ENCODE results near the gene CLCN4.

CLCN4 gene

GRCh38 chrX:10199212-10199611 lies 42.4 kb downstream of the CLCN4 start:
- no peaks in the 10 kb centered on the region for H3K36me3 ChIP-seq (ENCODE audit: insufficient read depth, low read length)
- no peaks in the 10 kb centered on the region for H3K9me3 ChIP-seq (ENCODE audit: low read length)
- H3K9ac ChIP-seq (ENCODE audit: low read length), result no peak overlapping the region
- H3K27ac ChIP-seq (ENCODE audit: low read depth, low read length), result no peak overlapping the region
- no peaks in the 10 kb centered on the region for H3K4me1 ChIP-seq (ENCODE audit: insufficient read depth, low read length)
- no peaks in the 10 kb centered on the region for H3K27me3 ChIP-seq (ENCODE audit: control insufficient read depth in 1 of 2, insufficient read depth in 2 of 2, low read length in 2 of 2)
- no peak overlapping the region for H3K4me3 ChIP-seq (ENCODE audit: low read depth in 1 of 2, low read length in 2 of 2)

GRCh38 chrX:10203617-10204016 lies 46.8 kb downstream of the CLCN4 start:
- Histone ChIP-seq H3K4me1 (ENCODE audit: insufficient read depth, low read length) (no peaks in the 10 kb centered on the region), H3K27me3 (ENCODE audit: control insufficient read depth in 1 of 2, insufficient read depth in 2 of 2, low read length in 2 of 2) (no peaks in the 10 kb centered on the region), H3K36me3 (ENCODE audit: insufficient read depth, low read length) (no peaks in the 10 kb centered on the region), H3K4me3 (ENCODE audit: low read depth in 1 of 2, low read length in 2 of 2) (no peak overlapping the region), H3K27ac (ENCODE audit: low read depth, low read length) (no peak overlapping the region), H3K9ac (ENCODE audit: low read length) (no peak overlapping the region), H3K9me3 (ENCODE audit: low read length) (no peaks in the 10 kb centered on the region)

- Histone ChIP-seq H3K9me3 (ENCODE audit: low read length) (no peaks in the 10 kb centered on the region), H3K9ac (ENCODE audit: low read length) (no peak overlapping the region), H3K4me1 (ENCODE audit: insufficient read depth, low read length) (no peaks in the 10 kb centered on the region), H3K36me3 (ENCODE audit: insufficient read depth, low read length) (no peaks in the 10 kb centered on the region), H3K27ac (ENCODE audit: low read depth, low read length) (no peak overlapping the region), H3K27me3 (ENCODE audit: control insufficient read depth in 1 of 2, insufficient read depth in 2 of 2, low read length in 2 of 2) (no peaks in the 10 kb centered on the region), H3K4me3 (ENCODE audit: low read depth in 1 of 2, low read length in 2 of 2) (no peak overlapping the region)
Observed at GRCh38 chrX:10206317-10206716, 49.5 kb downstream of the CLCN4 start.

- Histone ChIP-seq H3K4me3 (ENCODE audit: low read depth in 1 of 2, low read length in 2 of 2) (no peak overlapping the region), H3K27me3 (ENCODE audit: control insufficient read depth in 1 of 2, insufficient read depth in 2 of 2, low read length in 2 of 2) (no peaks in the 10 kb centered on the region), H3K9ac (ENCODE audit: low read length) (no peak overlapping the region), H3K27ac (ENCODE audit: low read depth, low read length) (no peak overlapping the region), H3K9me3 (ENCODE audit: low read length) (no peaks in the 10 kb centered on the region), H3K4me1 (ENCODE audit: insufficient read depth, low read length) (no peaks in the 10 kb centered on the region), H3K36me3 (ENCODE audit: insufficient read depth, low read length) (no peaks in the 10 kb centered on the region)
Observed at GRCh38 chrX:10208281-10208856, 51.6 kb downstream of the CLCN4 start.

GRCh38 chrX:10208953-10209352 lies 52.2 kb downstream of the CLCN4 start:
- Histone ChIP-seq H3K36me3 (ENCODE audit: insufficient read depth, low read length) (no peaks in the 10 kb centered on the region), H3K9me3 (ENCODE audit: low read length) (no peaks in the 10 kb centered on the region), H3K4me3 (ENCODE audit: low read depth in 1 of 2, low read length in 2 of 2) (no peak overlapping the region), H3K27me3 (ENCODE audit: control insufficient read depth in 1 of 2, insufficient read depth in 2 of 2, low read length in 2 of 2) (no peaks in the 10 kb centered on the region), H3K4me1 (ENCODE audit: insufficient read depth, low read length) (no peaks in the 10 kb centered on the region), H3K9ac (ENCODE audit: low read length) (no peak overlapping the region), H3K27ac (ENCODE audit: low read depth, low read length) (no peak overlapping the region)

- Histone ChIP-seq H3K9me3 (ENCODE audit: low read length) (no peaks in the 10 kb centered on the region), H3K4me3 (ENCODE audit: low read depth in 1 of 2, low read length in 2 of 2) (no peak overlapping the region), H3K27ac (ENCODE audit: low read depth, low read length) (no peak overlapping the region), H3K4me1 (ENCODE audit: insufficient read depth, low read length) (no peaks in the 10 kb centered on the region), H3K27me3 (ENCODE audit: control insufficient read depth in 1 of 2, insufficient read depth in 2 of 2, low read length in 2 of 2) (no peaks in the 10 kb centered on the region), H3K9ac (ENCODE audit: low read length) (no peak overlapping the region), H3K36me3 (ENCODE audit: insufficient read depth, low read length) (no peaks in the 10 kb centered on the region)
Observed at GRCh38 chrX:10212395-10212794, 55.6 kb downstream of the CLCN4 start.

GRCh38 chrX:10213716-10214115 lies 56.9 kb downstream of the CLCN4 start:
- Histone ChIP-seq H3K4me3 (ENCODE audit: low read depth in 1 of 2, low read length in 2 of 2) (no peak overlapping the region), H3K36me3 (ENCODE audit: insufficient read depth, low read length) (no peaks in the 10 kb centered on the region), H3K4me1 (ENCODE audit: insufficient read depth, low read length) (no peaks in the 10 kb centered on the region), H3K27ac (ENCODE audit: low read depth, low read length) (no peak overlapping the region), H3K9me3 (ENCODE audit: low read length) (no peaks in the 10 kb centered on the region), H3K27me3 (ENCODE audit: control insufficient read depth in 1 of 2, insufficient read depth in 2 of 2, low read length in 2 of 2) (no peaks in the 10 kb centered on the region), H3K9ac (ENCODE audit: low read length) (no peak overlapping the region)

- H3K27ac ChIP-seq (ENCODE audit: low read depth, low read length), result no peak overlapping the region
- no peaks in the 10 kb centered on the region for H3K36me3 ChIP-seq (ENCODE audit: insufficient read depth, low read length)
- H3K4me1 ChIP-seq (ENCODE audit: insufficient read depth, low read length), result no peaks in the 10 kb centered on the region
- no peaks in the 10 kb centered on the region for H3K27me3 ChIP-seq (ENCODE audit: control insufficient read depth in 1 of 2, insufficient read depth in 2 of 2, low read length in 2 of 2)
- H3K9ac ChIP-seq (ENCODE audit: low read length), result no peak overlapping the region
- H3K4me3 ChIP-seq (ENCODE audit: low read depth in 1 of 2, low read length in 2 of 2), result no peak overlapping the region
- H3K9me3 ChIP-seq (ENCODE audit: low read length), result no peaks in the 10 kb centered on the region
Observed at GRCh38 chrX:10216208-10216607, 59.4 kb downstream of the CLCN4 start.

- no peaks in the 10 kb centered on the region for H3K9me3 ChIP-seq (ENCODE audit: low read length)
- no peak overlapping the region for H3K9ac ChIP-seq (ENCODE audit: low read length)
- no peaks in the 10 kb centered on the region for H3K4me1 ChIP-seq (ENCODE audit: insufficient read depth, low read length)
- no peaks in the 10 kb centered on the region for H3K27me3 ChIP-seq (ENCODE audit: control insufficient read depth in 1 of 2, insufficient read depth in 2 of 2, low read length in 2 of 2)
- no peak overlapping the region for H3K4me3 ChIP-seq (ENCODE audit: low read depth in 1 of 2, low read length in 2 of 2)
- H3K27ac ChIP-seq (ENCODE audit: low read depth, low read length), result no peak overlapping the region
- H3K36me3 ChIP-seq (ENCODE audit: insufficient read depth, low read length), result no peaks in the 10 kb centered on the region
Observed at GRCh38 chrX:10217198-10217597, 60.4 kb downstream of the CLCN4 start.

- Histone ChIP-seq H3K4me1 (ENCODE audit: insufficient read depth, low read length) (peaks cover 6% of the 10 kb centered on the region), H3K36me3 (ENCODE audit: insufficient read depth, low read length) (no peaks in the 10 kb centered on the region), H3K9me3 (ENCODE audit: low read length) (no peaks in the 10 kb centered on the region), H3K27ac (ENCODE audit: low read depth, low read length) (no peak overlapping the region), H3K4me3 (ENCODE audit: low read depth in 1 of 2, low read length in 2 of 2) (no peak overlapping the region), H3K27me3 (ENCODE audit: control insufficient read depth in 1 of 2, insufficient read depth in 2 of 2, low read length in 2 of 2) (no peaks in the 10 kb centered on the region), H3K9ac (ENCODE audit: low read length) (no peak overlapping the region)
Observed at GRCh38 chrX:10221651-10222050, 64.9 kb downstream of the CLCN4 start.

- H3K27me3 ChIP-seq (ENCODE audit: control insufficient read depth in 1 of 2, insufficient read depth in 2 of 2, low read length in 2 of 2), result no peaks in the 10 kb centered on the region
- H3K36me3 ChIP-seq (ENCODE audit: insufficient read depth, low read length), result no peaks in the 10 kb centered on the region
- no peak overlapping the region for H3K4me3 ChIP-seq (ENCODE audit: low read depth in 1 of 2, low read length in 2 of 2)
- H3K4me1 ChIP-seq (ENCODE audit: insufficient read depth, low read length), result peaks cover 6% of the 10 kb centered on the region
- H3K9me3 ChIP-seq (ENCODE audit: low read length), result no peaks in the 10 kb centered on the region
- H3K27ac ChIP-seq (ENCODE audit: low read depth, low read length), result peak overlapping the region; percentile 22
- H3K9ac ChIP-seq (ENCODE audit: low read length), result no peak overlapping the region
Observed at GRCh38 chrX:10223276-10223675, 66.5 kb downstream of the CLCN4 start.

GRCh38 chrX:10223781-10224180 lies 67.0 kb downstream of the CLCN4 start:
- H3K4me1 ChIP-seq (ENCODE audit: insufficient read depth, low read length), result peaks cover 6% of the 10 kb centered on the region
- no peak overlapping the region for H3K27ac ChIP-seq (ENCODE audit: low read depth, low read length)
- H3K36me3 ChIP-seq (ENCODE audit: insufficient read depth, low read length), result no peaks in the 10 kb centered on the region
- no peaks in the 10 kb centered on the region for H3K27me3 ChIP-seq (ENCODE audit: control insufficient read depth in 1 of 2, insufficient read depth in 2 of 2, low read length in 2 of 2)
- H3K9me3 ChIP-seq (ENCODE audit: low read length), result no peaks in the 10 kb centered on the region
- no peak overlapping the region for H3K9ac ChIP-seq (ENCODE audit: low read length)
- H3K4me3 ChIP-seq (ENCODE audit: low read depth in 1 of 2, low read length in 2 of 2), result no peak overlapping the region

All from muscle layer of colon (tissue), 2 donors.